Neutrophil (primary cell): ENCODE measurements around the gene VPS41.

Experiments
- H3K27ac ChIP-seq: fragments of 200-600 bp; sonication (generic); 2 replicates; pipeline ENCODE4 v1.5.1; 2016; ENCODE audit warnings: mild to moderate bottlenecking, moderate library complexity
- H3K27me3 ChIP-seq: fragments of 200-600 bp; sonication (generic); 2 replicates; pipeline ENCODE4 v1.6.0; 2016; ENCODE audit warnings: mild to moderate bottlenecking
- H3K36me3 ChIP-seq: fragments of 200-600 bp; sonication (generic); 2 replicates; pipeline ENCODE4 v1.5.1; 2017
- H3K4me1 ChIP-seq, 2 experiments: fragments of 200-600 bp in 1 of 2; sonication (generic) in 1 of 2; 1 replicate in 1 of 2; 2 replicates in 1 of 2; pipeline versions ENCODE4 v1.5.1 to v1.6.1; 2013 to 2016; ENCODE audit warnings: low read depth in 1 of 2, low read length in 1 of 2, mild to moderate bottlenecking in 1 of 2, moderate library complexity in 1 of 2; ENCODE audit not compliant: control insufficient read depth in 1 of 2, insufficient read depth in 1 of 2
- H3K4me3 ChIP-seq, 2 experiments: fragments of 200-600 bp in 1 of 2; sonication (generic) in 1 of 2; 1 replicate in 1 of 2; 2 replicates in 1 of 2; pipeline ENCODE4 v1.5.1; 2013 to 2016; ENCODE audit warnings: low read depth in 1 of 2, low read length in 1 of 2, mild to moderate bottlenecking in 1 of 2, moderate library complexity in 1 of 2
- H3K9me3 ChIP-seq: fragments of 200-600 bp; sonication (generic); 2 replicates; pipeline ENCODE4 v1.5.1; 2016
- TF ChIP-seq, protein P1 (sequence below): fragments of 200-600 bp; sonication (generic); IDR thresholded peaks from 2 replicates; pipeline ENCODE4 v1.5.1; 2016; ENCODE audit warnings: antibody characterized with exemption

The VPS41 gene

DNA sequence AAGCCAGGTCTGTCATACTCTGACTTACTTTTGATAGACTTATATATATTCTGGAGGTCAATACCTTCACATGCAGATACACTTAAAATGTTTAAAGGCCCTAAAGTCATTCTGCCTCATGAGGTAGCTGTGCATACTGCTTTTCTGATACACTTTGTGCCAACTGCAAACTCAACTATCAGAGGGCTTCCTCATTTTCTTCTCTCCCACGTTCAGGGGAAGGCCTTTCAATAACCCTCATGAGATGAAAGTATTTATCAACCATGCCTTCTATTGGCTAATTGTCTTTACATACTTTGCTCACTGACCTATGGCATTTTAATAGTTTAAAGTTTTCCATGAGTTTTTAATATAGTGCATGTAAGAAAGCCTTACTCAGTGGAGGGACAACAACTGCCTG is 165.1 kb downstream of the VPS41 start:
- H3K4me1 ChIP-seq: no peaks in the 10 kb centered on the region
- TF ChIP-seq, protein P1, sequence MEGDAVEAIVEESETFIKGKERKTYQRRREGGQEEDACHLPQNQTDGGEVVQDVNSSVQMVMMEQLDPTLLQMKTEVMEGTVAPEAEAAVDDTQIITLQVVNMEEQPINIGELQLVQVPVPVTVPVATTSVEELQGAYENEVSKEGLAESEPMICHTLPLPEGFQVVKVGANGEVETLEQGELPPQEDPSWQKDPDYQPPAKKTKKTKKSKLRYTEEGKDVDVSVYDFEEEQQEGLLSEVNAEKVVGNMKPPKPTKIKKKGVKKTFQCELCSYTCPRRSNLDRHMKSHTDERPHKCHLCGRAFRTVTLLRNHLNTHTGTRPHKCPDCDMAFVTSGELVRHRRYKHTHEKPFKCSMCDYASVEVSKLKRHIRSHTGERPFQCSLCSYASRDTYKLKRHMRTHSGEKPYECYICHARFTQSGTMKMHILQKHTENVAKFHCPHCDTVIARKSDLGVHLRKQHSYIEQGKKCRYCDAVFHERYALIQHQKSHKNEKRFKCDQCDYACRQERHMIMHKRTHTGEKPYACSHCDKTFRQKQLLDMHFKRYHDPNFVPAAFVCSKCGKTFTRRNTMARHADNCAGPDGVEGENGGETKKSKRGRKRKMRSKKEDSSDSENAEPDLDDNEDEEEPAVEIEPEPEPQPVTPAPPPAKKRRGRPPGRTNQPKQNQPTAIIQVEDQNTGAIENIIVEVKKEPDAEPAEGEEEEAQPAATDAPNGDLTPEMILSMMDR: no peak
- H3K36me3 ChIP-seq: peaks cover 82% of the 10 kb centered on the region
- no peaks in the 10 kb centered on the region for H3K9me3 ChIP-seq
- H3K4me3 ChIP-seq: no peak overlapping the region
- H3K27ac ChIP-seq: no peak overlapping the region
- no peaks in the 10 kb centered on the region for H3K27me3 ChIP-seq

- H3K9me3 ChIP-seq: no peaks in the 10 kb centered on the region
- no peak overlapping the region for H3K4me3 ChIP-seq
- H3K27me3 ChIP-seq: no peaks in the 10 kb centered on the region
- no peaks in the 10 kb centered on the region for H3K4me1 ChIP-seq
- H3K36me3 ChIP-seq: peaks cover 73% of the 10 kb centered on the region
- TF ChIP-seq, protein P1: no peak
- no peak overlapping the region for H3K27ac ChIP-seq
Observed at GRCh38 chr7:38740041-38740440, 168.9 kb downstream of the VPS41 start.

DNA sequence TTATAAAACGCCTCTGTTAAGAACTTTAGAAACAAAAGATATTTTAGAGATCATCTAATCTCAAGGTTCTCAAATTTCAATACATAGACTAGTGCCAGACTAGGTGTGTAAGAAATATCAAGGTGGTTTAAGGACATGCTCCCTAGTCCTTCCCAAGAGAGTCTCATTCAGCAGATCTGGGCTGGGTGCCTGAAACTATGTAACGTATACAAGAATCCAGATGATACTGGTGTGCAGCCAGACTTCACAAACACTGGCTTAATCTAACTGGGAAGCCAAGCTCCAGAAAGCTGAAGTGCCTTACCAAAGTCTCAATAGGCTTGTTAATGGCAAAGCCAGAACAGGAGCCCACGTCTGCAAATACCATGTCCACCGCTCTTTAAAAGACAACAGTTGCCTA is 172.9 kb downstream of the VPS41 start:
- Histone ChIP-seq H3K27me3 (no peaks in the 10 kb centered on the region), H3K27ac (no peak overlapping the region), H3K36me3 (peaks cover 43% of the 10 kb centered on the region), H3K4me1 (no peaks in the 10 kb centered on the region), H3K9me3 (no peaks in the 10 kb centered on the region), H3K4me3 (no peak overlapping the region)
- TF ChIP-seq, protein P1: no peak

DNA sequence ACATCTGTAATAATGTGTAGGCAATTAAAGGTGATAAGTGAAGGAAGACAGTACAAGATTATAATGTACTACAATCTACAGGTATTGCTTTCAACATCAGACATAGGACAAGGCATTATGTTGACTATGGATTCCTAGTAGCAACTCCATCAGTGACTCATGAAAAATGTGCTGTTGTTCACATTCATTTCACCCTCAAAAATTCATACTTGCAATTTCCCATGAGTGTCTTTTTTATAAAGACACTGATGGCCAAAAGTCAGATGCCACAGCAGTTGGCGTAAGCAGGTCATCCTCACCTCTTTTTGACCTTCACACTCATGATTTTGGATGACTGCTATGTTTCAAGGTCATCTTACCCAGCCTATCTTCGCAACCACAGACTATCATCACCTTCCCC is 177.8 kb downstream of the VPS41 start:
- Histone ChIP-seq H3K36me3 (peaks cover 41% of the 10 kb centered on the region), H3K9me3 (no peaks in the 10 kb centered on the region), H3K27ac (no peak overlapping the region), H3K27me3 (no peaks in the 10 kb centered on the region), H3K4me3 (no peak overlapping the region), H3K4me1 (no peaks in the 10 kb centered on the region)
- TF ChIP-seq, protein P1: no peak

- H3K27me3 ChIP-seq: no peaks in the 10 kb centered on the region
- H3K9me3 ChIP-seq: no peaks in the 10 kb centered on the region
- peaks cover 60% of the 10 kb centered on the region for H3K36me3 ChIP-seq
- no peaks in the 10 kb centered on the region for H3K4me1 ChIP-seq
- no peak overlapping the region for H3K27ac ChIP-seq
- TF ChIP-seq, protein P1: no peak
- no peak overlapping the region for H3K4me3 ChIP-seq
Observed at GRCh38 chr7:38728145-38728544, 180.8 kb downstream of the VPS41 start.
